Cortex of kidney (tissue), 1 donor: ENCODE results near the gene IKZF4.
"Not testable (repeated sequence)": the region's sequence is repeated elsewhere in the genome, so short reads cannot be mapped to it uniquely, and the experiment has no call there.

Experiments
- DNase-seq: peaks from one replicate; lab custom pipeline; 2025; lab: John Stamatoyannopoulos, UW

Gene IKZF4

DNA sequence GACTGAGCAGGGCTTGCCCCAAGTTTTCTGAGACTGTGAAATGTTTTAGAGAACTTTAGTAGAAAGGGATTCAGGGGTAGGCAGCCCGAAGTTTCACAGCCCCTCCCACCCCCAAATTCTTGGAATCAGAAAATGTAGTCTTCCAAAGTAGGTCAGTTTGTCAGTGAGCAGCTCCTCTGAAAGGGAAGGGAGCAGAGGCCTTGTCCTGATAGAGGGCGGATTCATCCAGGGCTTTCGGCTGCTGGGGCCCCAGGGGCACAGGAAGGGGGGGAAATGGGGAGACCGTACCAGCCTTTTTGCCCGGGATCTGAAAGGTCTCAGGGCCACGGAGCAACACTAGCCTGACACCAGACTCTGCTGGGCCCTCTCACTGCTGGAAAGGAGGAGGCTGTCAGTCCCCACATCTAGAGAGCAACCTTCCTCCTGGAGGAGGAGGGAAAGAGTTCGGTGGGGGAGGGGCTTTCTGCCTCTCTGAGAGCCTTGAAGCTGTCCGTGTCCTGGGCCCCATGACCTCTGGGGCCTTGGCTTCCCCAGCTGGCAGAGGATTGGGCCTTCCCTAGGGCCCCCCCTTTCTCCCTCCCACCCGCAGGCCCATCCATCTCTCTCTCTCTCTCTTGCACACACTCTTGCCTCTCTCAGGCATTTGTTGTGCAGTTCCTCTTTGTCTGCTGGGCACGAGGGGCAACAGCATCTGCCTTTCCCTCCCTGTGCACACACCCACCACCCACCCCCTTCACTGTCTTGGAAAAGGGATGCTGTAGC, at the start of gene IKZF4:
Gene IKZF4, plus strand, starts transcription at position 621 of the 762 bp plus-strand sequence. CDS start 451 bp downstream, outside the sequence.
- no peak for DNase-seq

DNA sequence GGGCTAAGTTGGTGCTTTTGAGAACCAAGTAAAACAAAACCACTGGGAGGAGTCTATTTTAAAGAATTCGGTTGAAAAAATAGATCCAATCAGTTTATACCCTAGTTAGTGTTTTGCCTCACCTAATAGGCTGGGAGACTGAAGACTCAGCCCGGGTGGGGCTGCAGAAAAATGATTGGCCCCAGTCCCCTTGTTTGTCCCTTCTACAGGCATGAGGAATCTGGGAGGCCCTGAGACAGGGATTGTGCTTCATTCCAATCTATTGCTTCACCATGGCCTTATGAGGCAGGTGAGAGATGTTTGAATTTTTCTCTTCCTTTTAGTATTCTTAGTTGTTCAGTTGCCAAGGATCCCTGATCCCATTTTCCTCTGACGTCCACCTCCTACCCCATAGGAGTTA, 48.8 kb upstream of the IKZF4 start:
- DNase-seq: no peak

DNA sequence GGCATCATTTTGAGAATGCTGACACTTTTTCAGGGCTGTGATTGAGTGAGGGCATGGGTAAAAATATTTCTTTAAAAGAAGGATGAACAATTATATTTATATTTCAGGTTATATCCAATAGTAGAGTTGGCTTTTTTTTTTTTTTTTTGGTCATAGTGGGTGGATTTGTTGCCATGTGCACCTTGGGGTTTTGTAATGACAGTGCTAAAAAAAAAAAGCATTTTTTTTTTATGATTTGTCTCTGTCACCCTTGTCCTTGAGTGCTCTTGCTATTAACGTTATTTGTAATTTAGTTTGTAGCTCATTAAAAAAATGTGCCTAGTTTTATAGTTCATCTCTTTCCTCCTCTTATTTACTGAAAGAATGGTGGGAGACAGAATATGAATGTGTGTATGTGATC, 48.4 kb upstream of the IKZF4 start:
- DNase-seq: no peak

DNA sequence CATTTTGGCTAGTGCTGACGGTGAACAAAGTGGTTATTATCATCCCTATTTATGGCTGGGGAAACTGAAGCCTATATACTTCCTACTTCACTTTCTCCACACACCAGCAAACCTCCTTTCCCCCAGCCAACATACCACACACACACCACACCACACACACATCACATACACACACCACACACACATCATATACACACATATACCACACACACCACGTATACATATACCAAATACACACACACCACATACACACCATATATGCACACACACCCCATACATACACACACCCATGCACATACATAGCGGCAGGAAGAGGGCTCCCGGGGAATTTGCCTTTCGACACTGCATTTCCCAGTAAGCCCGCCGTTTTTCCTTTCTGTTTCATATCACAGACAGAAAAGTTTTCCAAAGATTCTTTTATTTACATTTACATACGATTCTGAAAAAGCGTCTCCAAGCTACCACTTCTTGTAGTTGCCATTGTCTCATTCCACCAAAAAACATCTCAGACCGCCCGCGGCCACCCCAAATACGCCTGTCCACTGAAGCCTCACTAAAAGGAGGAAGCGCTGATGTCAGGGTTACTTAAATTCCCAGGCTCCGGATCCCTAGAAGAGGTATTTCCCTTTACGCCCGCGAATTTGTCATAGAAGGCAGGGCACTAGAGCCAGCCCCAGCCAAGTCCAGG, 47.8 kb upstream of the IKZF4 start:
- no peak for DNase-seq

DNA sequence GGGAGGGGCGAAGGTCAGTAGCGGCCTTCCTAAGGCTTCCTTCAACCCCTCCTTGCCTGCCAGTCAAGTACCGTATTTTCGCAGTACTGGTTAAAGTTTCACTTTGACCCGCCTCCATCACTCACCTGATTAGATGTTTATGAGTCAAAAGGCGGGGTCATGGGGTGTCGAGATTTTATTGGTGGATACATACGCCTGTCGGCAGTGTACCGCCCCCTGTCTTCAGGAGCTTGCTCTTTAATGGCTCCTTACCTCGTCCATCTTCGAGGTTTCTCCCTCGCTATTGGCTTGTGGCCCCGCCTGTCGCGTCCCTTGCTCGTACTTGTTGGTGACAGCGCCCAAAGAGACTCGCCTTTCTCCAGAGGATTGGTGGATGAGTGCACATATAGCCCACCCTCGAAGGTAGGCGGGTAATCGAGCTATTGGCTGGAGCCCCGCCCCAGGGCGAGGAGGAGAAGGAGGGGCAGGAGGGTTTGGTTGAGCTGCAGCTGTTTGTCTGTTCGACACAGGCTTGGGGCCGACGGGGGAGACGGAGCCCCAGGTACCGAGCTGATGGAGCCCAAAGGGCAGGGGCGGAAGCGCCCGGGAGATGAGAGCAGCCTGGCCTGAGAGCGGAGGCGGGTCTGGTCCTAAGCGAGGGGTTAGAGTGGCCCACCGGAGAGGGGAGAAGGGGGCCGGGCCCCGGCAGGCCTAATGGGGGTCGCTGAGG, 47.1 kb upstream of the IKZF4 start, which contains the start of gene RAB5B:
Gene RAB5B, plus strand, starts transcription at position 480 of the 709 bp plus-strand sequence. CDS start 12,883 bp downstream, outside the sequence.
- DNase-seq: peak; percentile 54

DNA sequence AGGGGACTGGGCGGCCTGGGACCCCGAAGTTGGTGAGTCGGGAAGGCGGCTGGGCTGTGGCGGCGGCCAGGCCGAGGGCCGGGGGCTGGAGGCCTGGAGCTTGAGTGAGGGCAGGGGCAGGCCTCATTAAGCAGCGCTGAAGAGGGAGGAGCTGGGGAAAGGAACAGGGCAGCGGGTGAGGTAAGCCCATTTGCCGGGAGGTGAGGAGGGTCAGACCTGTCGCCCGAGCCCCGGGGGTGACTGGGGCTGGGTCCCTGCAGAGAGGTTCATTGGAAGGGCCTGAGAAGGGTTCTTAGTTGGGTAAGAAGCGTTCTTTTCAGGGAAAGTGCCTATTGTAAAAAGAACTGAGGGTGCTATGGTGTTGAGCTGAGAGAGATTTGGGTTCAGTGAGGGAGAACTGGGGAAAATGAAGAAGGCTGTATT, 46.5 kb upstream of the IKZF4 start:
- DNase-seq: no peak

DNA sequence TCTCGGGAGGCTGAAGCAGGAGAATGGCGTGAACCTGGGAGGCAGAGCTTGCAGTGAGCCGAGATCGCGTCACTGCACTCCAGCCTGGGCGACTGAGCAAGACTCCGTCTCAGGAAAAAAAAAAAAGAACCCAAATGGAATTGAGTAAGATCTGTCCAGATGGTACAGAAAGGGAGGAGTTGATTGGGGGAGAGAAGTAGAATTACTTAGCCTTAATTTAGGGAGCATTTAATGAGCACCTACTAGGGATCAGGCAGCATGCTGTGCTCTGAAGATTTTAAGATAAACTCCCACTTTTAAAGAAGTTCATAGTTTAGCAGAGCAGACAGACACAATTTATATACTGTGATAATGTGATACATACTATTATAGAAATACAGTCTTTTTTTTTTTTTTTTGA, 42.5 kb upstream of the IKZF4 start:
- DNase-seq: no peak

DNA sequence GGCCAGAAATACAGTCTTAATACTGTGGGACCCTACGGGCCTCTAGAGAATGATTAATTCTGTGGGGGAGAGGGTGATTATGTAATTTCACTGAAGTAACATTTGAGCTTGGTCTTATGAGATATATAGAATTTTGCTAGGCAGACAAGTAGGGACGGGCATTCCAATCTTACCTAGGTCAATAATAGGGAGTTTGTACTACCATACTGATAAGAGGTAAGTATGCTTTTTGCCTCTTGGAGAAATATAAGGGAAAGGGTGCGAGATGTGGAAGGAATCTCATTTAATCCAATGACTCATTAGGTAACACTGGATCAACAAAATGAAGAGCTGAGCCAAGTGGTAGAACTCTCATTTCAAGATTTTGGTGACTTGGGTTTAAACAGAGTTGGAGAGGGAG, 41.8 kb upstream of the IKZF4 start:
- no peak for DNase-seq

DNA sequence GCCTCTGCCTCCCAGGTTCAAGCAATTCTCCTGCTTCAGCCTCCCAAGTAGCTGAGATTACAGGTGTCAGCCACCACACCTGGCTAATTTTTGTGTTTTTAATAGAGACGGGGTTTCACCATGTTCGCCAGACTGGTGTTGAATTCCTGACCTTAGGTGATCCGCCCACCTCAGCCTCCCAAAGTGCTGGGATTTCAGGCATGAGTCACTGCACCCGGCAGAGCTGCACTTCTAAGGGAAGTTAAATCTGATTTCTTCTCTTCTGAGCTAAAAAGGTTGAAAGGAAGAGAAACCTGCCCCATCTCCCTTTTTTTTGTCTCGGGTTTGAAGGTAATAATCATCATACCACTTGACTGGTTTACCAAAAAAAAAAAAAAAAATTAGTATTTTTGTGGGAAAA, 39.0 kb upstream of the IKZF4 start:
- not testable (repeated sequence) for DNase-seq

DNA sequence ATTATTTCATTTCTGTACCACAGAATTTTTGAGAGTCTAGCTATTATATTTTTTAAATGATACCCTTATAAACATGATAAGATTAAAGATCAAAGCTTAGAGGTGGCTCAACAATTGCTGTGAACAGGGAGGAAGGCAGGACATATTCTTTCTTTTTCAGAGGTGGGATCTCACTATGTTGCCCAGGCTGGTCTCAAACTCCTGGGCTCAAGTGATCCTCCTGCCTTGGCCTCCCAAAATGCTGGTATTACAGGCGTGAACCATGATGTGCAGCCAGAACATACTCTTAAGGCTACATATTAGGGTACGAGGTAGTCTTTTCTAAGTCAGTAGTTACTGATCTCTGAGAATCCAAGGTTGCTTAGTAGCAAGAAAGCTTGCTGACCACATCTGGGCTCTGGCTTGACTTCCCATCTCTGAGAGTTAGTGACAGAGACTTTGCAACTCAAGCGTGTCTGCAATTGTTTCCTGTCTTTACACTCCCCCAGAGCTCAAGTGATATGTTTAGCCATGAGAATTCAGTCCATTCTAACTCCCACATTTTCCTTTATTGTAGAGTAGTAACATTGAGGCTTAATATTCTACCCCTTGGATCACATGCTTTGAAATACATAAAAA, 38.4 kb upstream of the IKZF4 start:
- DNase-seq: no peak

DNA sequence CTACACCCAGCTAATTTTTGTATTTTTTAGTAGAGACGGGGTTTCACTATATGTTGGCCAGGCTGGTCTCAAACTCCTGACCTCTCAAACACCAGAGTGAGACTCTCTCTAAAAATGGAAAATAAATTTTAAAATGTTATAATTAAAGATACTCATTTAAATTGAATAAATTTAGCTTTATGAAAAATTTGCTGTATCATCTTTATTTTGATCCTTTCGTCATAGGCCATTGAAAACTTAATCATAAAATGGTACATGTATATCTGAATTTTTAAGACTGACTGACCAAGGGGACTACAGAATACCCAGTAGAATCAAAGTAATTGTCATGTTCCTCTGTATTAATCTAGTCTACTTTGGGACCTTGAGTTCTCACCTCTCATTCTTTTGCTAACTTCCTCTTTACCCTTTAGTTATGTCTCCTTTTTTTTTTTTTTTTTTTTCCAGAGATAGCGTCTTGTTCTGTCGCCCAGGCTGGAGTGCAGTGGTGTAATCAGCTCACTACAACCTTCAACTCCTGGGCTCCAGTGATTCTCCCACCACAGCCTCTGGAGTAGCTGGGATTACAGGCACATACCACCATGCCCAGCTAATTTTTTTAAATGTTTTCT, 37.5 kb upstream of the IKZF4 start:
- no peak for DNase-seq

DNA sequence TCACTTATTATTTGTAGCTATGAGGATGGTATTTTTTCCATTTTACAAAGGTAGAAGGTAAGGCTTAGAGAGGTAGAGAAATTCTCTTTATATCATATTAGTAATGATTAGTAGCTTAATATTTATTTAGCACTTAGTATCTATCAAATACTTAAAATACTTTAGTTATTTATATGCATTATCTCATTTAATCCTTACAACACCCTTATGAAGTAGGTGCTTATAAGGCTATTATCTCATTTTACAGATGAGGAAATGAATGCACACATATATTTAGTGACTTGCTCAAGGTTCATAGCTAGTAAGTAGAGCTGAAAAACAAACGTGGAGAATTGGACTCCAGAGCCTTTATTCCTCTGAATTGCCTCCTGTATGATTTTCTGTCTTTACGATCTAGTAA, 36.0 kb upstream of the IKZF4 start:
- no peak for DNase-seq

DNA sequence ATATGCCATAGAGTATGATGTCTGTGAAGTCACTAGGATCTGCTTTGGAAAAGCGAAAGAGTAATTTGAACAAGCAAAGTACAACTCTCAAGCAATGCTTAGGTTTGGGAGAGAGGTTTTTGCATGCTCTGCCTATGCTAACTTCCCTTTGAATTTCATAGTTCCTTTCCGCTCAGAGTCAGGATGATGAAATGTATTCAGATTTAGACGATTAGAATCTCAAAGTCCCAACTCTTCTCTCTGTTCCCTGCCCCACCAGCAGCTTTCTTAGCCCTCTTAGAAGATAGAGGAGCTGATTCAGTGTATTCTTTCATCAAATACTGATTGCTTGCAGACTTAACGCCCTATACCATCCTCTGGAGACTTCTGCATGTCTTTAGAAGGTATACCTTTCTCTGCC, 35.5 kb upstream of the IKZF4 start:
- no peak for DNase-seq

DNA sequence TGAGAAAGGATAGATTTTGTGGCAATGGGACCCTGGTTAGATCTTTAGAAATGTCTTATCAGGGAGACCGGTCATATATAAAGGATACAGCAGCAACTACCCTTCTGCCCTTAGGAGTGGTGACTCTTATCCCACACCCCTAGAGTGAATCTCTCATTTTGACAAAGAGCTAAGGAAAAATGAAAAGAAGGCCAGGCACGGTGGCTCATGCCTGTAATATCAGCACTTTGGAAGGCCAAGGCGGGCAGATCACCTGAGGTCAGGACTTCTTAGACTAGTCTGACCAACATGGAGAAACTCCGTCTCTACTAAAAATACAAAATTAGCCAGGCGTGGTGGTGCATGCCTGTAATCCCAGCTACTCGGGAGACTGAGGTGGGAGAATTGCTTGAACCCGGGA, 34.9 kb upstream of the IKZF4 start:
- DNase-seq: not testable (repeated sequence)

DNA sequence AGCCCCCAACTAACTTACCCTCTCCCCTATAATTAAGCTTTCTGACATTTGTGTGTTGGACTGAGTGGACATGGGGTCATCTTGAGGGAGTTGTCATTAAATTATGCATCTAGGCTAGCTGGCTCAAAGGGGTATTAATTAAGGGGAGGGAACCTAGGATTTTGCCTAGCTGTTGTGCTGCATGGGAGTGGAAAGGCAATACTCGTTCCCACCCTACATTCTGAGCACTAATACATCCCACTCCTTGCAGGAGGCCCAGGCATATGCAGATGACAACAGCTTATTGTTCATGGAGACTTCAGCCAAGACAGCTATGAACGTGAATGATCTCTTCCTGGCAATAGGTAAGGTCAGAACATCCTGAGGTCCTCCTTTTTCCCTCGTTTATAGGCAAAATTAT, 29.7 kb upstream of the IKZF4 start:
- DNase-seq: no peak

DNA sequence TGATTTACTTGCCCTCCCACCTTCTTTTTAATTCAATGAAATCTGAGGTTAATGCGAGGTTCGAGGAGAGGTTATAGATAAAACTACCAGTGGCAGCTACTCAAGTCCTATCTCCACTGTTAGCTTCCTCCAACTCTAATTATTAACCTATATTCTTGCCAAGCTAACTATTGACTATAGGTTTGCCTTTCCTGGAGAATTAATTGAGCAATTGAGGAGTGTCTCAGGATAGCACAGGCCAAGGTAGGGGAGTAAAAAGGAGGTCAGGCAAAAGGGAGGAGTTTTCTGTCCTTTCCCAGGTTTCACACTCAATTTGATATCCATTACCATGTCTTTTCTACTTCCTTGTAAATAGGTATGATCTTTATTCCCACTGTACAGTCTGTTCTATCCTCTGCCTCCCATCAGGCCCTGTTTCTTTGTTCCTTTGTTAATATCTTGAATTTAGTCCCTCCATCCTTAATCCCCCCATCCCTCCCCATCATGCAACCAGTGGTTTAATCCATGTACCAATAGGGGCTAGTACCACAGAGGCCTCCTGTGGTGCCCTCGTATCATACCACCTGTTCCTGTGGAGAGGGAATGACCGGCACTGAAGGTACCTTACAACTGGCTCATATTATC, 27.5 kb upstream of the IKZF4 start:
- DNase-seq: no peak

DNA sequence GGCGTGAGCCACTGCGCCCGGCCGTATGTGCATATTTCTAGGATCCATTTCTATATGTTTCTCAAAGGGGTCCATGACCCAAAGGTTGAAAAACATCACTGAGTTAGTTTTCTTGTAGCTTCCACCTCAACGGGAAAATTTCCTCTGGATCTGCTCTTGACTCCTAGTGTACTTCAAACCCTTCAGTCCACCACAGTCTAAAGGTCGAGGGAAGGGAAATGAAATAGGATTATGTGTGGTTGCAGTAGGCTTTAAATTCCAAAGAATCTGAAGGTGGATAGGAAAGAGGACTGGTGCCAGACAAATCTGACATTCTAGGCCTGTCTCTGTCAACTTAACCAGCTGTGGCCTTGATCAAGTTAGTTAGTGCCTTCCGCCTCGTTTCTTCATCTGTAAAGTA, 25.5 kb upstream of the IKZF4 start:
- DNase-seq: no peak

DNA sequence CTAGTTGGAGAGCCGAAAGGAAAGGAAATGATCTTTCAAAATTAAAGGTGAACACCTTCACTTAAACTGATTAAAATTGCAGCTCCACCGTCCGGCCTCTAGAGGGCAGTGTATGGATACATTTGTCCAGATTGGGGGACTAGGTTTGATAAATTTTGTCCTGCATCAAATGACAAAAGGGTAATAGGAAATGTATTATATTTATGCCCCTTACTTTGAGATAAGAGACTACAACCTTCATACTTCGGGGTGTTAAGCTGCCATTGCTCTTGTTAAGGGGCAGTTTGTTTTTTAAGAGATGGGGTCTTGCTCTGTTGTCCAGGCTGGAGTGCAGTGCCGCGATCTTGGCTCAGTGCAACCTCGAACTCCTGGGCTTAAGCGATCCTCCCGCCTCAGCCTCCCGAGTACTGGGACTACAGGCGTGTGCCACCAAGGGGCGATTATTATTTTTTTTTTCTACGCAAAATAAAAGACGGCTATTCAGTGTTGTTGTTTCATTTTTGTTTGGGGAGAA, 24.6 kb upstream of the IKZF4 start:
- no peak for DNase-seq

DNA sequence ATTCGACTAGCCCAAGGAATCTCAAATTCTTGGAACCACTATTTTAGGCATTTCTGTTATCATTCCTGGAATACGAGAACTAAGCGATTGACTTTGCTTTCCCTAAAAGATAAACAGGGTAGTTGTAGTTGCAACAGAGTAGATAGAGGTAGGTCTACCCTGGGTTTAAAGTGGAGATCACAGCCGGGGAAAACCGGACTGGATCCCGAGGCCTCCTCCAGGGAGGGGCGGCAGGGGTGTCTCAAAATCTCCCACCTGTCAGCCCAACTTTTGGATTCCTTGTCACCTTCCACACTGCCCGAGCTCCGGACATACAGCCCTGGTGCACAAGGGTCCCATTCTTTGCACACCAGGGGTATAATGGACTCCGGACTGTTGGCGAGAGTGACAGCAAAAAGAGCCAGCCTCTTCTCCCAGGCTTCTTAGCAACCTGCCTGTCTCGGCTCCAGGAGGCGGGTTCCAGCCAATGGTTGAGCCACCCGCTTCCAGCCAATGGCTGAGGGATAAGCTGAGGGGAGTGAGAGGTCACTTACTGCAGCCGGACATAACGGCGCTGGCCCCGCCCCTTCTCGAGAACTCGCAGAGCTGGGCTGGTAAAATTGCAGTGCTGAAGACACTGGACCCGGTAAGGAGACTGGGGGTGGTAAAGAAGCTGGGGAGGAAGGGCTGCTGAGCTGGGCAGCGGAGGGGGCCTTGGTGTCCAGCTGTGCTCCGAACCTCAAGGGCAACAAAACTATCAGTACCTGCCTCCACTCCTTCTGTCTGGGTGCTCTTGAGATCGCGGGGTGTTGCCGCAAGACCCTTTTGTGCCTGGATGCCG, 23.9 kb upstream of the IKZF4 start, which contains the start of gene SUOX:
Gene SUOX, plus strand, starts transcription at position 562 of the 820 bp plus-strand sequence. CDS start 4,946 bp downstream, outside the sequence.
- DNase-seq: peak; percentile 32

DNA sequence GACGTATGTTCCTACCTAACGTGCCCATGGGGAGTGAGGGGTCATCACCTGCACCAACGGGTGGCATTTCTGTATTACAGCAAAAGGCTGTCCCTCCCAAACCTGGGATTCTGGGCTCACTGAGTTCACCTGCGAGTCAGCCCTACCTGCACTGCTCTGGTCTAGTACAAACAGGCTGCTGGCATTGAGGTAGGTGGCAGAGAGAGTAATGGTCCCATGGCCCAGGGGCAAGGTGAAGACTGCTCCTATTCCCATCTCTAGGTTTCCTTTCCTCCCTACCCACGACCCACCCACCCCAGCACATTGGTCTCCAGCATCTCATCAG, 23.3 kb upstream of the IKZF4 start:
- no peak for DNase-seq
